Stimulated activated CD8-positive, alpha-beta memory T cell treated with anti-CD3 and anti-CD28 coated beads, Interleukin-2, amount 100 ng/mL, for 48 hours (primary cell): ENCODE data around the gene OR3A2.
"Not testable (repeated sequence)": the region's sequence is repeated elsewhere in the genome, so short reads cannot be mapped to it uniquely, and the experiment has no call there.

Experiments used
- DNase-seq, 2 donors: peaks; one replicate each; pipeline ENCODE4 v3.0.0-alpha.2; 2020; ENCODE audit warnings: low read depth in 2 of 2

Gene OR3A2

DNA sequence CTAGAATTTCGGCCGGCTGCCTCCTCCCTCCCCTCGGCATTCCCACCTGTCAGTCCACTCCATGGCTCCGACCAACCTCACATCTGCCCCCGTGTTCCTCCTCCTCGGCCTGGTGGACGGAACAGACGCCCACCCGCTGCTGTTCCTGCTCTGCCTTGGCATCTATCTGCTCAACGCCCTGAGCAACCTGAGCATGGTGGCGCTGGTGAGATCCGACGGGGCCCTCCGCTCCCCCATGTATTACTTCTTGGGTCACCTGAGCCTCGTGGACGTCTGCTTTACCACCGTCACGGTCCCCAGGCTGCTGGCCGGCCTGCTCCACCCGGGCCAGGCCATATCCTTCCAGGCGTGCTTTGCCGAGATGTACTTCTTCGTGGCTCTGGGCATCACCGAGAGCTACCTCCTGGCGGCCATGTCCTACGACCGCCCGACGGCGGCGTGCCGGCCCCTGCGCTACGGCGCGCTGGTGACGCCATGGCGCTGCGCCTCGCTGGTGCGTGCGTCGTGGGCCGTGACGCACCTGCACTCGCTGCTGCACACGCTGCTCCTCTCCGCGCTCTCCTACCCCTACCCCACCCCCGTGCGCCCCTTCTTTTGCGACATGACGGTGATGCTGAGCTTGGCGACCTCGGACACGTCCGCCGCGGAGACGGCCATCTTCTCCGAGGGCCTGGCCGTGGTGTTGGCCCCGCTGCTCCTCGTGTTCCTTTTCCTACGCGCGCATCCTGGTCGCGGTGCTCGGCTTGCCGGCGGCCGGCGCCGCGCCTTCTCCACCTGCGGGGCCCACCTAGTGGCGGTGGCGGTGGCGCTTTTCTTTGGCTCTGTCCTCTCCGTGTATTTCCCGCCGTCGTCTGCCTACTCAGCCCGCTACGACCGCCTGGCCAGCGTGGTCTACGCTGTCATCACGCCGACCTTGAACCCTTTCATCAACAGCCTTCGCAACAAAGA, at the start of gene OR3A2:
Gene OR3A2, minus strand, starts transcription at position 440 of the 948 bp plus-strand sequence.
- DNase-seq, result peak in 1 of 2 donors; percentile 9

DNA sequence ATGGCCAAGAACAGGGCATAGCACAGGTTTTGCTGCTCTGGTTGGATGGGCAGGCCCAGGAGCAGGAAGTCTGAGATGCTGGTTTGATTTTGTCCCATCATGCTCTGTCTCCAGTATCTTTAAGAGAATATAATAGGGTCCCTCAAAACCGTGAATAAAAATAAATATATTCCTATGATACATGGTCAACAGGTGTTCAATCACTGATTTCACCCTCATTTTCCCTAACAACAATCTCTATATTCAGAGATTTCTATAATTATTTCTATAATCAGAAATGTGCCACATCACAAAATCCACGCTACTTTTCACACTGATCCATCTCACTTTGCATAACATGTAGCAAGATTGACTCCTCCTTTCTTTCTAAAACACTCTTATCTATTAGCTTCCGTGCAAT, 47.6 kb upstream of the OR3A2 start, which contains the start of gene OR1E2:
Gene OR1E2, minus strand, starts transcription at position 101 of the 400 bp plus-strand sequence. Its CDS starts 0 bp downstream, at position 101.
- DNase-seq, result no peak

DNA sequence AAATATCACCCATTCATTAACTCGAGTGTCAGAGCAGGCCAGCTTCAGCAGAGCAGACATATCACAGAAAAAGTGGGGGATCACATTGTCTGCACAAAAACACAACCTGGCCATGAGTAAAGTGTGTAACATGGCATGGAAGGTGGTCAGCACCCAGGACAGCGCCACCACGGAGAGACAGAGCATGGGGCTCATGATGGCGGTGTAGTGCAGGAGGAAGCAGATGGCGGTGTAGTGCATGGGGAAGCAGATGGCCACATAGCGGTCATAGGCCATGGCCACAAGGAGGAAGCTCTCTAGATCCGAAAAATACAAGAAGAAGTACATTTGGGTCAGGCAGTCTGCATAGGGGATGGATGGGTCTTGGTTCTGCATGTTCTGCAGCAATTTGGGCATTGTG, 47.1 kb upstream of the OR3A2 start:
- peak in 1 of 2 donors; percentile 2 for DNase-seq

DNA sequence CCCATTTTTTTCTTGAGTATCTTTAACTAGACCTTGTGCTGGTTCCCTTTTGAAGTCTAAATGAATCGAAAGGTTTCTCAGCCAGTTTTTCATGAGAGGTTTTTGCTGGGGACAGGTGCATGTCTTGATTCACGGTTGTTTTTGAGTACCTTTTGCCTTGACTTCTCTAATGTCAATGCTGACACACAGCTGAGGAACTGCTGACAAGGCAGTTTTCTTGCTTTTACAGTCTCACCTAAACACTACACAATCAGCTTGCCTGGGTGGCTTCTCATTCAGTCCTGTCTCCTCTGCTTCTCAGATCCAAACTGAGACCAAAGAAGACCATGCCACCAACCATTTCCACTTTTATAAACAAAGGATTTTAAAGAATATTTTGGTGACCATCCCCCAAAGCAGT, 32.1 kb upstream of the OR3A2 start:
- DNase-seq, result no peak

DNA sequence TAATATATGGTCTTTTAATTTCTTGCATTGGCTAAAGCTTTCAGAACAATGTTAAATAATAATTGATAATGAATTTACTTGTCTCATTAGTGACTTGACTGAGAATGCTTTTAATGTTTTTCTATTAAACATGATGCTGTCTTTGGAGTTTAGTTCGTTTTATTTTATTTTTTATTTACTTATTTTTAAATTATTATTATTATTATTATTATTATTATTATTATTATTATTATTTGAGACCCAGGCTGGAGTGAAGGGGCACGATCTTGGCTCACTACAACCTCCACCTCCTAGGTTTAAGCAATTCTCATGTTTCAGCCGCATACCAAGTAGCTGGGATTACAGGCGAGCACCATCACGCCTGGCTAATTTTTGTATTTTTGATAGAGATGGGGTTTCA, 29.5 kb upstream of the OR3A2 start:
- no peak for DNase-seq

DNA sequence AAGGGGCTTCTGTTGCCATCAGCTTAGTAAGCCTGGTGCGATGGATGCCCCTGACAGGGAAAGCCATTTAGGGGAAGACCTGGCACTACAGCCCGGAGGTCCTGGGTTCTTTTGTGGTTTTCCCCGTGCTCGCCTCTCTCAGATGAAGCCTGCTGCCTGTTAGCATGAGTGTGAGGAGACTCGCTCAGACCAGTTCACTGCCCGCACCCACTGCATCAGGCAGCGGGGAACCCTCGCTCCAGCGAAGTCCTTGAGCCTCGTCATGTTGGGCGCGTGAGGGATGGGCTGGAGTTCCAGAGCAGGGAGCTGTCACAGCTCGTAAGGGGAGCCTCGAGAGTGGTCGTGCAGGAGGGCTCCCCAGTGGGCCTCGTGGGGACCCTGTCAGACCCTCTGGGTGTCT, 26.1 kb upstream of the OR3A2 start:
- not testable (repeated sequence) for DNase-seq

DNA sequence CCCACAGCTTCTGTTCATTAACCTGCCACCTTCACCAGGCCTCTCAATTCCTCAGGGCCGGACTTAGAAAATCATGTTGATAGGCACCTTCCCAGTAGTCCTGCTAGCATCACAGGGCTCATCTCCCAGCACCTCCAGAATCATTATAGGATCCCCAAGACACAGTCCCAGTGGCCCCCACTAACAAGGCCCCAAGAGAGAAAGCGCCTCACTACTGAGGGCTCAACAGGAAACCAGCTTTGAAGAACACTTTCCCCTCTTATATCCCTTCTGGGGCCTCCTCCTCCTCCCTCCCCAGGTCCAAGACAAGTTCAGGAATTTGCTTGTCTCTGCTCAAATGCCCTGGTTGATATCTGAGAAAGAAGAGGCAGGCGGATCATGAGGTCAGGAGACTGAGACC, 25.0 kb upstream of the OR3A2 start, which contains the start of gene OR3A3:
Gene OR3A3, plus strand, starts transcription at position 301 of the 400 bp plus-strand sequence.
- no peak for DNase-seq

DNA sequence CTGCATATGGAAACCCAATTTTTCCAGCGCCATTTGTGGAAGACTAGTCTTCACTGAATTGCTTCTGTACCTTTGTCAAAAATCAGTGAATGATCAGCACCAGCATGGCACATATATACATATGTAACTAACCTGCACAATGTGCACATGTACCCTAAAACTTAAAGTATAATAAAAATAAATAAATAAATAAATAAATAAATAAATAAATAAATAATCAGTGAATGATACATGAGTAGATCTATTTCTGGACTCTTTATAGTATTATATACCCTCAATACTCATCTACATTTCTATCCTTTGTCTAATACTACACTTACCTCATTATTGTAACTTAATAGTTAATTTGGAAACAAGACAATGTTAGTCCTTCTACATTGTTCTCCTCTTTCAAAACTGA, 17.7 kb upstream of the OR3A2 start:
- not testable (repeated sequence) for DNase-seq

DNA sequence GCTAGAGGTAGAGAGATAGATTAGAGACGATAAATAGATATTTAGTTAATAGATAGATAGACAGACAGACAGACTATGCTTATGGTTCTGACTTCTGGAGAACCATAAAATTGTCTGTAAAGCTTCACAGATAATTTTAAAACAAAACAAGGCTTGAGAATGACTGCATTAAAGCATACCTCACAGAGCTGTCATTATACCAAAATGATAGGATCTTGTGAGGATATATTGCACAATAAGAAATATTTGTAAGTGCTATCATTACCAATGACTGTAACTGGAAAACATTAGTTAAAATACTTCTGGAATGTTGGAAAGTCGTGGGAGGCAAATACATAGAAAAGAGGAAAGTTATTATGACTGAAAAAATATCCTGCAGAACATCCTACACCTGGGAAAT, 15.7 kb upstream of the OR3A2 start:
- no peak for DNase-seq

DNA sequence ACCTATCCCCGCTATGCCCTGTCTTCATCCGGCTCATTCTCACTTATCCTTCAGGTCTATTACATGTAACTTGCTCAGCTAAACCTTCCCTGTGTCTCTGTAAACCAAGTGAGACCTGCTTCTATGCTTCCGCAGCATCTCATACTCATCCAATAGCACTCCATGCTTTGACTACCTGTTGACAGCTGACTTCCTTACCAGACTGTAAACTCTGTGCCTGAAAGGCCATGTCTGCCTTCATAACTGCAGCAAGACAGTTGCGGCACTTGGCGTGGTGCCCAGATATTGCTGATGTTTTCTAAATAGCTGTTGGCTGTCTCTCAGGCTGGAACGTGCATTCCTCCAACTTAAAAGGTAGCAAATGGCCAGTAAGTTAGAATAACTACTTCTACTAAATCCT, 13.9 kb upstream of the OR3A2 start:
- DNase-seq, result no peak

DNA sequence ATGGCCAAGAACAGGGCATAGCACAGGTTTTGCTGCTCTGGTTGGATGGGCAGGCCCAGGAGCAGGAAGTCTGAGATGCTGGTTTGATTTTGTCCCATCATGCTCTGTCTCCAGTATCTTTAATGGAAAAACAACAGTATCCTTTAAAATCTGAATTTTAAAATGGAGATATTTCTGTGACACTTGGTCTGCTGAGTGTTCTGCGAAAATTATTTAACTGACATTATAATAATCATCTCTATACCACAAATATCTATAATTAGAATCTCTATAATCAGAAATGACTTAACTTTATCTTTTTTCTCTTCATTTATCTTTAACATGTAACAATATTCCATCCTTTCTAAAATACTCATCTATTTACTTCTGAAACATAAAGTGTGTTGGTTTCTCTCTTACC, 12.2 kb upstream of the OR3A2 start, which contains the start of gene OR1E1:
Gene OR1E1, minus strand, starts transcription at position 101 of the 400 bp plus-strand sequence. Its CDS starts 0 bp downstream, at position 101.
- DNase-seq, result no peak

DNA sequence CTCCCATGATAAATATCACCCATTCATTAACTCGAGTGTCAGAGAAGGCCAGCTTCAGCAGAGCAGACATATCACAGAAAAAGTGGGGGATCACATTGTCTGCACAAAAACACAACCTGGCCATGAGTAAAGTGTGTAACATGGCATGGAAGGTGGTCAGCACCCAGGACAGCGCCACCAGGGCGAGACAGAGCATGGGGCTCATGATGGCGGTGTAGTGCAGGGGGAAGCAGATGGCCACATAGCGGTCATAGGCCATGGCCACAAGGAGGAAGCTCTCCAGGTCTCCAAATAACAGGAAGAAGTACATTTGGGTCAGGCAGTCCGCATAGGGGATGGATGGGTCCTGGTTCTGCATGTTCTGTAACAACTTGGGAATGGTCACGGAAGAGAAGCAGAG, 11.7 kb upstream of the OR3A2 start:
- DNase-seq, result not testable (repeated sequence)

DNA sequence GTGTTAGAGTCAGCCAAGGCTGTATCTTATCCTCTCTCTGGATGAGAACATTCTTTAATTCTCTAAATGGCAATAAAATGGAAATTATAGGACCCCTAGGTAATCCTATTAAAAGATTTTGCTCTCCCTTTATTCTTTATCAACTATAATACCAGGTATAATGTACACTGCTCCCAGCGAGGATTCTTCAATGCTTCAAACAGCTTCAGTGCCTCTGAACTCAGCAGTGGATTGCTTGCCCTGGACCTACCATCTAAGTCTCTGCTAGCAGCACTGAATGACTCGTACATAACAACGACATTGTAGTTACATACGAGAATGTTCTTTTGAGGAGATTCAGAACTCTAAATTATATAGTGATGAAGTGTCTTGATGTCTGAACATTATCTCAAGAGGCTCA, 3.7 kb upstream of the OR3A2 start:
- DNase-seq, result no peak

DNA sequence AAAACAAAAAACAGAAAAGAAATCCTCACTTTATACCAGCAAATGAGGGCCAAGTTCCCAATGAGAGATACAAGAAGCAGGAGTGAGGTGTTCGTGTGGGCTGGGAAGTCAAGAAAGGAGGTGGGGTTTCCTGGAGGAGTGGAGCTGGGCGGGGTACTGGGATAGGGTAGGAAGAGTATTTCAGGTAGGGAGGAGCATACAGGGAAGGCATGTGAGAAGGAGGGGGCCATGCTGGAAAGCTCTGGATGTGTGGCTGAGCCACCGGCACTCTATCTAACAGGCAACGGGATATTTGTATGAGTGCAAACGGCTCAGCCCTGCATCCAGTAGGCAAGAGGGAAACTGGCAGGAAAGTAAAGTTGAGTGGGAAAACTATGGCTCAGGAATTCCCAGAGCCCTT, 4.2 kb downstream of the OR3A2 start:
- DNase-seq, result no peak

DNA sequence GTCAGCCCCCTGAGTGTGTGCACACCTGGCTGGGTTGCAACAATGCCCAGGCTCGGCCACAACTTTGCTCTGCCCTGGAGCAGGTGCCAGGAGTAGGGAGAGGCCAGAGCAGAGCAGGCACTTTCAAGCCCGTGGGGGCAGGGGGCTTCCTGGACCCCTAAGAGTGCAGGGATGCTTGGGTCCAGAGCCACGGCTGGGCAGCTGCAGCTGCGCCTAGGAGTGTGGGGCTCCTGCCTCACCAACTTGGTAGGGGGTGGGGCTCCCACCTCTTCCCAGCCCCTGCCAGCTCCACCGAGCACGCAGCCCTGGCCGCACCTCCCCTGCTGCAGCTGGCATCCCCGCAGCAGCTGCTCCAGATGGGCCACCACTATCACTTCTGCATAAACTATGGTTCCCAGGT, 7.8 kb downstream of the OR3A2 start:
- DNase-seq, result no peak

DNA sequence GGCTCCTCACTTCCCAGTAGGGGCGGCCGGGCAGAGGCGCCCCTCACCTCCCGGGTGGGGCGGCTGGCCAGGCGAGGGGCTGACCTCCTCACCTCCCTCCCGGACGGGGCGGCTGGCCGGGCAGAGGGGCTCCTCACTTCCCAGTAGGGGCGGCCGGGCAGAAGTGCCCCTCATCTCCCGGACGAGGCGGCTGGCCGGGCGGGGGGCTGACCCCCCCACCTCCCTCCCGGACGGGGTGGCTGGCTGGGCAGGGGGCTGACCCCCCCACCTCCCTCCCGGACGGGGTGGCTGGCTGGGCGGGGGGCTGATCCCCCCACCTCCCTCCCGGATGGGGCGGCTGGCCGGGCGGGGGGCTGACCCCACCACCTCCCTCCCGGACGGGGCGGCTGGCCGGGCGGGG, 14.9 kb downstream of the OR3A2 start:
- DNase-seq, result not testable (repeated sequence)

DNA sequence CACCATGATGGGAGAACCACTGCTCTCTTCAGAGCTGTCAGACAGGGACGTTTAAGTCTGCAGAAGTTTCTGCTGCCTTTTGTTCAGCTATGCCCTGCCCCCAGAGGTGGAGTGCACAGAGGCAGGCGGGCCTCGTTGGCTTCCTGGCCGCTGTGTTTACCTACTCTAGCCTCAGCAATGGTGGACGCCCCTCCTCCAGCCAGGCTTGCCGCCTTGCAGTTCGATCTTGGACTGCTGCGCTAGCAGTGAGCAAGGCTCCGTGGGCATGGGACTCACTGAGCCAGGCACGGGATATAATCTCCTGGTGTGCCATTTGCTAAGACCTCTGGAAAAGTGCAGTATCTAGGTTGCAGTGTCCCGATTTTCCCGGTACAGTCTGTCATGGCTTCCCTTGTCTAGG, 43.3 kb downstream of the OR3A2 start:
- not testable (repeated sequence) for DNase-seq

DNA sequence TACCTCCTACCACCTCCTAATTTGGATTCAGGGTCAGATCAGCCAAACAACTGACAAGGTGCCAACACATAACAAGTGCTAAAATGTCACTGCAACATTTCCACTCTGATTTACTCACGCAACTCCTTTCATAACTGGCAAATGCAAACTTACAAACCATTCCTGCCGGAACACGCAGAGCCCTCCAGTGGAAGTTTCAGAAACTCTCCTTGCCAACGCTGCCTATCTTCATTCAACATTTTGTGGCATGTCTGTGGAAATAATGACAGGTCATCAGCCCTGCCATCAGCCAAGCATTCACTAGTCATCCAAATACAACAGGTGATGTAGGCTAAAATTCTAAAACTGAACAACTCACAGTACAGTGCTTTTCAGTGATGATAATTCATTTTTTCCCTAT, 50.2 kb downstream of the OR3A2 start:
- no peak for DNase-seq

DNA sequence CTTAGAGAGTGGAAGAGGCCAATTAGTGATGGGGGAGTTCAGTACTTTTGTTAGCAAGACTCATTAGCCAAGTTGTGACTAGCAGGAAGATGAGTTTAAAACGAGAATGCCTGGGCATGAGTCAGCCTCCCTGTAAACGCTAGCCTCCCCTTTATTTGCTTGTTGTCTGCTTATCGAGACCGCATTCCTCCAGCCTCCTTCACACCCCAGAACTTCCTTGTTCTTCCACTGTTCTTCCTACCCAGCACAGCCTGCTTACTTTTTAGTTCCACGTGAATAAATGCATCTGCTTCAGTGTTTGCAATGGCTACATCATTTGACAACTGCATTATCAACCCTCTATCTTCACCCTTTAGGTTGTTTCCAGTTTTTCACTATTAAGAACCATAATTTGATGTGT, 67.8 kb downstream of the OR3A2 start:
- no peak for DNase-seq

DNA sequence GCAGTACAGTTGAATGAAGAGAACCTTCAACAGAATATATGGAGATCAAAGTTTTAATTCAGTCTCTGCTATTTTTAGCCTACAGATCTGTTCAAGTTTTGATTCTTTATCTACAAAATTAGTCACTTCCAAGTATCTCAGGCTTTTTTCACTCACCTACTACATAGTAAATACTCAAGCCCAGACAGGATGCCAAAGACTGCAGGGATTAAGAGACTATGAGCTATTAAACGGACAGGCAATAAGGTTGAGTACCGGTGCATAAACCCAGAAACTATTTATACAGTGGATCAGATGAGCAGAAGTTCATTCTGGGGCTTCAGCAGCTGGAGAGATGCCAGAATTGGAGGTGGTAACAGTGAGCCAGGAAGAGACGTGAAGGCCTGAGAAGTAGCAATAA, 69.3 kb downstream of the OR3A2 start:
- no peak for DNase-seq

DNA sequence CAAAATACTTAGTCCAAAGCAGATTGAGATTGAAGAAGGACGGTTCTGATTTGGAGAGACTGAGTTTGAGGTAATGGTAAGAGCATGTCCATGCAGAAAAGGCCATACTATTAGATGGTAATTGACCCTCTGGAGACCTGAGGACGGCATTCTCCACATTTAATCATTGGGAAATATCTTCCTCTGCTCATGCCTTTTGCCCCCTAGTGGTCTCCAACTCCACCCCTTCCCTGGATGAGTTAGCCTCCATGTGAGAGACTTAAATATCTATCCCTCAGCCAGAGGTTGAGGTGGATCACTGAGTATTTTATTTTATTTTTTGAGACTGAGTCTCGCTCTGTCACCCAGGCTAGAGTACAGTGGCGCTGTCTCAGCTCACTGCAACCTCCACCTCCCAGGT, 77.5 kb downstream of the OR3A2 start:
- DNase-seq, result no peak

DNA sequence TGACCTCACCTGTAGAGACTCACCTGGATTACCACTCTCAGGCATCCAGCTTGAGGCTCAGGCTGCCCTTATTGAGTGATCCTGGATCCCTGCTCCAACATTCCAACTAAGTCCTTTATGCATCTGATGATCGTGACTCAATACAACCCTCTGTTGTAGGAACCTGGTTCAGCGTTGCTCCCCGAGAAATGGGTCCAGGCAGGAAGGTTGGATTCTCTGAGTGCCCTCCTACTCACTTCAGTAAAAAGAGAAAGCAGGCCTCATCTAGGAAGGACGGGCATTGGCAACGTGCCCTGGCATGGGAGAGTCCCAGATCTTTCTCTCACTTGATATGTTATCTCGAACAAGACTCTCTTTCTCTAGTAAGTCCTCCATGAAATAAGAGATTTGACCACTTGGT, 87.8 kb downstream of the OR3A2 start, which contains the start of gene OR3A1:
Gene OR3A1, minus strand, starts transcription at position 101 of the 400 bp plus-strand sequence. CDS start 5,778 bp downstream, outside the sequence.
- no peak for DNase-seq

DNA sequence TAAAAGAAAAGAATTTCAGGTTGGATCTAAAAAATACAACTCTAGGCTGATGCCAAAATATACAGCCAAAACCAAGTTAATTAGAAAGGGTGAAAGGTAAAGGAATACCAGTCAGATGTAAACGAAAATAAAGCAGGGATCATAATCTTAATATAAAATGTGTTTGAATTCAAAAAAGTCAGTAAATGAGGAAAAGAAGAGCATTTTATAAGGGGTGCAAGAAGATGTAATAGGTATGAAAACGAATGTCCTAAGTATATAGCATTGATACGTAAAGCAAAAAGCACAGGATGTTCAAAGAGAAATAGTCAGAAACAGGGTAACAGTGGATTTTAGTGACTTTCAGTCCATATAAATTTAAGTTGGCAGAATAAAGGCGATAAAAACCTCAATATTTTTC, 90.5 kb downstream of the OR3A2 start:
- no peak for DNase-seq
